ENCODE results near the gene RABGGTA. TPM values are rescaled to one million over a fixed set of nuclear protein-coding genes. Genes with fewer than 3 reads are reported as not detected.

RABGGTA gene
- total and polyA plus RNA-seq, 9 donors = 7.9 to 48.3 (median 23.1) TPM

- Histone ChIP-seq H3K9me3 (no peaks in the 10 kb centered on the region), H3K36me3 (no peaks in the 10 kb centered on the region), H3K27me3 (no peaks in the 10 kb centered on the region), H3K4me1 (ENCODE audit: insufficient read depth) (peaks cover 7% of the 10 kb centered on the region), H3K27ac (peak overlapping the region; percentile 92 to 96), H3K4me3 (peak overlapping the region; percentile 91)
- TF ChIP-seq EP300 (IDR thresholded peaks at IDR 0.05) (no peak), CTCF (IDR thresholded peaks at IDR 0.05) (no peak), POLR2A (IDR thresholded peaks at IDR 0.05) (no peak)
- WGBS, 3 donors = 57 to 63% (median 62%) methylated on average over 10 of the region's 10 CpGs
- peak in 1 of 5 donors; percentile 51 for DNase-seq
- intact Hi-C loops (cut with DNase I) = loop anchor here in 3 of 4 donors (5.0 kb wide), 4 partner anchors 54 to 189 kb away; partner anchors contain the start of genes CIDEB (in 1 of the 3), DHRS1 (in 1 of the 3), LTB4R (in 1 of the 3) and LTB4R2 (in 1 of the 3)
These were observed 28.0 kb downstream of the RABGGTA start for GRCh38 chr14:24243336-24243836.

GRCh38 chr14:24241829-24242443 is 29.5 kb downstream of the RABGGTA start:
- 0 to 1% (median 0%) methylated on average over 31 to 39 of the region's 39 CpGs for WGBS, 3 donors
- DNase-seq = peak; percentile 93 to 94 (median 93)
- no peak for TF ChIP-seq EP300 (IDR thresholded peaks at IDR 0.05)
- peak; percentile 73 to 81 (median 79) for TF ChIP-seq CTCF (IDR thresholded peaks at IDR 0.05)
- H3K9me3 ChIP-seq = no peaks in the 10 kb centered on the region
- H3K27me3 ChIP-seq = no peaks in the 10 kb centered on the region
- peak overlapping the region; percentile 91 for H3K4me3 ChIP-seq
- H3K4me1 ChIP-seq (ENCODE audit: insufficient read depth) = peaks cover 7% of the 10 kb centered on the region
- no peaks in the 10 kb centered on the region for H3K36me3 ChIP-seq
- intact Hi-C loops (cut with DNase I) = loop anchor here in 3 of 4 donors (5.0 kb wide), 4 partner anchors 55 to 190 kb away; partner anchors contain the start of genes CIDEB (in 1 of the 3), DHRS1 (in 1 of the 3), LTB4R (in 1 of the 3) and LTB4R2 (in 1 of the 3)
- peak overlapping the region; percentile 92 to 96 for H3K27ac ChIP-seq

- no peak overlapping the region for H3K4me3 ChIP-seq
- intact Hi-C loops (cut with DNase I) = loop anchor here in 3 of 4 donors (5.0 kb wide), 4 partner anchors 57 to 192 kb away; partner anchors contain the start of genes CIDEB (in 1 of the 3), DHRS1 (in 1 of the 3), LTB4R (in 1 of the 3) and LTB4R2 (in 1 of the 3)
- TF ChIP-seq POLR2A (IDR thresholded peaks at IDR 0.05) (no peak), EP300 (IDR thresholded peaks at IDR 0.05) (no peak), CTCF (IDR thresholded peaks at IDR 0.05) (no peak)
- no peaks in the 10 kb centered on the region for H3K27me3 ChIP-seq
- DNase-seq = no peak
- H3K4me1 ChIP-seq (ENCODE audit: insufficient read depth) = peaks cover 7% of the 10 kb centered on the region
- 82 to 88% (median 87%) methylated on average over 9 of the region's 9 CpGs for WGBS, 3 donors
- peak overlapping the region in 1 of 2 donors; percentile 9 for H3K27ac ChIP-seq
- no peaks in the 10 kb centered on the region for H3K9me3 ChIP-seq
- no peaks in the 10 kb centered on the region for H3K36me3 ChIP-seq
These were observed 31.1 kb downstream of the RABGGTA start for GRCh38 chr14:24240110-24240918.

- 79 to 85% (median 85%) methylated on average over 5 of the region's 5 CpGs for WGBS, 3 donors
- peaks cover 7% of the 10 kb centered on the region for H3K4me1 ChIP-seq (ENCODE audit: insufficient read depth)
- H3K36me3 ChIP-seq = no peaks in the 10 kb centered on the region
- no peak for DNase-seq
- no peak overlapping the region for H3K27ac ChIP-seq
- TF ChIP-seq EP300 (IDR thresholded peaks at IDR 0.05) (no peak), CTCF (IDR thresholded peaks at IDR 0.05) (no peak), POLR2A (IDR thresholded peaks at IDR 0.05) (no peak)
- intact Hi-C loops (cut with DNase I) = no loop called here
- H3K9me3 ChIP-seq = no peaks in the 10 kb centered on the region
- no peak overlapping the region for H3K4me3 ChIP-seq
- H3K27me3 ChIP-seq = no peaks in the 10 kb centered on the region
These were observed 32.8 kb downstream of the RABGGTA start for GRCh38 chr14:24238527-24239037.

Data from ovary (tissue), 9 donors.